GM12873 (cell line): ENCODE results near the gene TSPO2.

ENCODE experiments used
- CTCF ChIP-seq: IDR thresholded peaks from 2 replicates; pipeline ENCODE4 v1.5.1; 2012; ENCODE audit warnings: low read depth, mild to moderate bottlenecking, moderate library complexity, low read length, control low read depth; ENCODE audit not compliant: insufficient read depth; ENCODE audit errors: missing control alignments

TSPO2 gene

GRCh38 chr6:41028561-41029412 is 13.5 kb upstream of the TSPO2 start:
- TF ChIP-seq CTCF, result no peak

GRCh38 chr6:41032830-41033229 is 9.4 kb upstream of the TSPO2 start:
- TF ChIP-seq CTCF, result no peak

GRCh38 chr6:41033776-41034175 is 8.5 kb upstream of the TSPO2 start:
- no peak for TF ChIP-seq CTCF

- no peak for TF ChIP-seq CTCF
Observed at GRCh38 chr6:41036186-41036585, 6.1 kb upstream of the TSPO2 start.

GRCh38 chr6:41036601-41037000 is 5.7 kb upstream of the TSPO2 start:
- TF ChIP-seq CTCF, result no peak

- no peak for TF ChIP-seq CTCF
Observed at GRCh38 chr6:41037107-41037900, 5.0 kb upstream of the TSPO2 start.

GRCh38 chr6:41038205-41038604 is 4.1 kb upstream of the TSPO2 start:
- no peak for TF ChIP-seq CTCF
